GM23338 (cell line): Measurements from ENCODE around the gene ATG4A. TPM values are rescaled to one million over a fixed set of nuclear protein-coding genes. Genes with fewer than 3 reads are reported as not detected.

Experiments used
- ATAC-seq: fragments of 200-7000 bp; cut with Tn5 transposase; 3 replicates; pipeline ENCODE4 v1.9.1; 2020
- DNase-seq: peaks from one replicate; pipeline ENCODE4 v3.0.0-alpha.2; 2015; ENCODE audit warnings: low spot score
- H2AFZ ChIP-seq: fragments of 200-600 bp; sonication (generic); 2 replicates; pipeline ENCODE4 v1.8.0; 2016; ENCODE audit warnings: antibody characterized with exemption, mild to moderate bottlenecking, moderate library complexity
- H3F3A ChIP-seq: fragments of 200-600 bp; sonication (generic); replicated peaks from 2 replicates; pipeline ENCODE4 v1.8.0; 2017; ENCODE audit warnings: antibody characterized with exemption, mixed run types, low read depth
- H3K27ac ChIP-seq: fragments of 200-600 bp; sonication (generic); 2 replicates; pipeline ENCODE4 v1.6.1; 2016; ENCODE audit warnings: low read depth
- H3K27me3 ChIP-seq: fragments of 200-600 bp; sonication (generic); 2 replicates; pipeline ENCODE4 v1.8.0; 2016; ENCODE audit warnings: mild to moderate bottlenecking, mixed run types, moderate library complexity; ENCODE audit not compliant: insufficient read depth
- H3K36me3 ChIP-seq: fragments of 200-600 bp; sonication (generic); 2 replicates; pipeline ENCODE4 v1.8.0; 2016; ENCODE audit warnings: mild to moderate bottlenecking; ENCODE audit not compliant: insufficient read depth
- H3K4me1 ChIP-seq: fragments of 200-600 bp; sonication (generic); 2 replicates; pipeline ENCODE4 v1.8.0; 2016; ENCODE audit warnings: mild to moderate bottlenecking, moderate library complexity; ENCODE audit not compliant: insufficient read depth
- H3K4me2 ChIP-seq: fragments of 200-600 bp; sonication (generic); 2 replicates; pipeline ENCODE4 v1.7.1; 2017; ENCODE audit warnings: mixed run types
- H3K4me3 ChIP-seq: fragments of 200-600 bp; sonication (generic); 2 replicates; pipeline ENCODE4 v1.6.1; 2016; ENCODE audit warnings: mixed run types
- H3K79me2 ChIP-seq: fragments of 200-600 bp; sonication (generic); replicated peaks from 2 replicates; pipeline ENCODE4 v1.8.0; 2017; ENCODE audit warnings: mild to moderate bottlenecking; ENCODE audit not compliant: insufficient read depth
- H3K9me2 ChIP-seq: fragments of 200-600 bp; sonication (generic); 2 replicates; pipeline ENCODE4 v1.8.0; 2017; ENCODE audit not compliant: insufficient read depth
- H4K20me1 ChIP-seq: fragments of 200-600 bp; sonication (generic); replicated peaks from 2 replicates; pipeline ENCODE4 v1.8.0; 2017; ENCODE audit warnings: mild to moderate bottlenecking; ENCODE audit not compliant: insufficient read depth
- H3K27ac Mint-ChIP-seq: 2 replicates; pipeline ENCODE4 v1.8.0; 2020; ENCODE audit warnings: inconsistent platforms, mild to moderate bottlenecking, moderate library complexity, mixed read lengths
- H3K27me3 Mint-ChIP-seq: 3 replicates; pipeline ENCODE4 v1.8.0; 2022; ENCODE audit warnings: low read depth, mild to moderate bottlenecking, moderate library complexity, mixed read lengths, inconsistent platforms; ENCODE audit not compliant: insufficient read depth, poor library complexity
- H3K36me3 Mint-ChIP-seq: 3 replicates; pipeline ENCODE4 v1.8.0; 2021; ENCODE audit warnings: low read depth, mild to moderate bottlenecking, inconsistent platforms, moderate library complexity, mixed read lengths
- H3K4me1 Mint-ChIP-seq: 3 replicates; pipeline ENCODE4 v1.8.0; 2020; ENCODE audit warnings: mild to moderate bottlenecking, inconsistent platforms, mixed read lengths
- H3K4me3 Mint-ChIP-seq: 3 replicates; pipeline ENCODE4 v1.8.0; 2021; ENCODE audit warnings: moderate library complexity, mild to moderate bottlenecking, inconsistent platforms, mixed read lengths
- H3K9me3 Mint-ChIP-seq: 3 replicates; pipeline ENCODE4 v1.8.0; 2020; ENCODE audit warnings: moderate library complexity, mild to moderate bottlenecking, inconsistent platforms, mixed read lengths
- CREB1 ChIP-seq: fragments of 250-450 bp; sonication (Bioruptor Pico); IDR thresholded peaks from 2 replicates; pipeline ENCODE4 v1.5.0; 2020; ENCODE audit warnings: low read depth, mild to moderate bottlenecking, moderate library complexity
- ETS1 ChIP-seq: IDR thresholded peaks from 2 replicates; pipeline ENCODE4 v1.6.1; 2016; ENCODE audit warnings: antibody characterized with exemption
- JUNB ChIP-seq: IDR thresholded peaks from one replicate; pipeline ENCODE4 v1.6.1; 2016; ENCODE audit warnings: antibody characterized with exemption; ENCODE audit not compliant: unreplicated experiment
- NANOG ChIP-seq: IDR thresholded peaks from 2 replicates; pipeline ENCODE4 v1.6.1; 2016; ENCODE audit warnings: antibody characterized with exemption, borderline replicate concordance
- POLR2AphosphoS5 ChIP-seq: IDR thresholded peaks from 2 replicates; pipeline ENCODE4 v1.6.1; 2016; ENCODE audit warnings: antibody characterized with exemption, low read depth
- REST ChIP-seq: IDR thresholded peaks from one replicate; pipeline ENCODE4 v1.6.1; 2018; ENCODE audit warnings: antibody characterized with exemption; ENCODE audit not compliant: unreplicated experiment
- STAT1 ChIP-seq: IDR thresholded peaks from one replicate; pipeline ENCODE4 v1.6.1; 2016; ENCODE audit warnings: antibody characterized with exemption; ENCODE audit not compliant: unreplicated experiment
- ZNF114 ChIP-seq: fragments of 250-450 bp; sonication (Bioruptor Pico); IDR thresholded peaks from 2 replicates; pipeline ENCODE4 v1.5.0; 2020; ENCODE audit warnings: mild to moderate bottlenecking, moderate library complexity
- ZNF331 ChIP-seq: fragments of 250-450 bp; sonication (Bioruptor Pico); IDR thresholded peaks from 2 replicates; pipeline ENCODE4 v1.5.0; 2020; ENCODE audit warnings: low read depth, mild to moderate bottlenecking, moderate library complexity
- ZNF462 ChIP-seq: fragments of 250-450 bp; sonication (Bioruptor Pico); IDR thresholded peaks from 2 replicates; pipeline ENCODE4 v1.5.0; 2020; ENCODE audit warnings: mild to moderate bottlenecking, moderate library complexity
- polyA plus RNA-seq: library from polyadenylated mRNA; unstranded; fragments of >200 nt; fragmentation: Nextera tagmentation; extraction: Ambion mirVana; gene quantifications from 2 replicates; pipeline ENCODE4 v1.2.1, GENCODE V29; 2016
- total RNA-seq: library from RNA; depleted of rRNA; stranded (reverse); fragments of >200 nt; shearing (Covaris generic); gene quantifications from 2 replicates; pipeline ENCODE4 v1.2.3, GENCODE V29; 2014

Gene ATG4A
- total and polyA plus RNA-seq, 2 experiments from 2014 or later, result 2.1 to 2.8 TPM

GRCh38 chrX:108160309-108160708 is 68.7 kb downstream of the ATG4A start (continued):
- TF ChIP-seq ZNF462 (CRISPR knock-in tag) (no peak), CREB1 (no peak), STAT1 (no peak), JUNB (no peak), NANOG (no peak)

GRCh38 chrX:108162265-108162664 is 70.7 kb downstream of the ATG4A start:
- Histone ChIP-seq H3K79me2 (no peaks in the 10 kb centered on the region), H4K20me1 (no peaks in the 10 kb centered on the region), H3K4me1 (no peaks in the 10 kb centered on the region), H3K27me3 (no peaks in the 10 kb centered on the region), H3F3A (no peaks in the 10 kb centered on the region), H3K36me3 (no peaks in the 10 kb centered on the region), H3K9me2 (no peaks in the 10 kb centered on the region), H2AFZ (no peak overlapping the region), H3K4me3 (no peak overlapping the region), H3K4me2 (no peak overlapping the region), H3K27ac (no peak overlapping the region)
- H3K27me3 Mint-ChIP-seq, result peaks cover 2% of the 10 kb centered on the region
- DNase-seq (no peak), ATAC-seq (no peak)
- no peak overlapping the region for H3K4me3 Mint-ChIP-seq
- peaks cover 4% of the 10 kb centered on the region; the same call in 2 of the 3 replicates for H3K36me3 Mint-ChIP-seq
- H3K4me1 Mint-ChIP-seq, result no peaks in the 10 kb centered on the region
- H3K27ac Mint-ChIP-seq, result no peak overlapping the region
- H3K9me3 Mint-ChIP-seq, result no peaks in the 10 kb centered on the region
- TF ChIP-seq ZNF114 (CRISPR knock-in tag) (no peak), POLR2AphosphoS5 (no peak), NANOG (no peak), REST (no peak), ZNF331 (no peak), STAT1 (no peak), ETS1 (no peak)
